ENCODE data around the gene MAN1C1. TPM values are rescaled to one million over a fixed set of nuclear protein-coding genes. Genes with fewer than 3 reads are reported as not detected.

Gene MAN1C1
- total RNA-seq, 1 donor from 2014 or later: 0.20 TPM

GRCh38 chr1:25724201-25724600, 107.6 kb downstream of the MAN1C1 start:
- H3K36me3 Mint-ChIP-seq (ENCODE audit: low read depth): no peaks in the 10 kb centered on the region
- CTCF ChIA-PET: no interaction called here
- POLR2A ChIA-PET: no interaction called here
- H3K27me3 Mint-ChIP-seq: peaks cover 31% of the 10 kb centered on the region
- DNase-seq: no peak
- no peak overlapping the region for H3K27ac Mint-ChIP-seq
- TF ChIP-seq, protein P1, sequence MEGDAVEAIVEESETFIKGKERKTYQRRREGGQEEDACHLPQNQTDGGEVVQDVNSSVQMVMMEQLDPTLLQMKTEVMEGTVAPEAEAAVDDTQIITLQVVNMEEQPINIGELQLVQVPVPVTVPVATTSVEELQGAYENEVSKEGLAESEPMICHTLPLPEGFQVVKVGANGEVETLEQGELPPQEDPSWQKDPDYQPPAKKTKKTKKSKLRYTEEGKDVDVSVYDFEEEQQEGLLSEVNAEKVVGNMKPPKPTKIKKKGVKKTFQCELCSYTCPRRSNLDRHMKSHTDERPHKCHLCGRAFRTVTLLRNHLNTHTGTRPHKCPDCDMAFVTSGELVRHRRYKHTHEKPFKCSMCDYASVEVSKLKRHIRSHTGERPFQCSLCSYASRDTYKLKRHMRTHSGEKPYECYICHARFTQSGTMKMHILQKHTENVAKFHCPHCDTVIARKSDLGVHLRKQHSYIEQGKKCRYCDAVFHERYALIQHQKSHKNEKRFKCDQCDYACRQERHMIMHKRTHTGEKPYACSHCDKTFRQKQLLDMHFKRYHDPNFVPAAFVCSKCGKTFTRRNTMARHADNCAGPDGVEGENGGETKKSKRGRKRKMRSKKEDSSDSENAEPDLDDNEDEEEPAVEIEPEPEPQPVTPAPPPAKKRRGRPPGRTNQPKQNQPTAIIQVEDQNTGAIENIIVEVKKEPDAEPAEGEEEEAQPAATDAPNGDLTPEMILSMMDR (IDR thresholded peaks at IDR 0.05): no peak
- intact Hi-C loops (cut with micrococcal nuclease): no loop called here
- H3K9me3 Mint-ChIP-seq: no peaks in the 10 kb centered on the region
- H3K4me3 Mint-ChIP-seq: no peak overlapping the region
- no peak for ATAC-seq (ENCODE audit: low read depth)
- H3K4me1 Mint-ChIP-seq: no peaks in the 10 kb centered on the region

GRCh38 chr1:25724966-25725365, 108.4 kb downstream of the MAN1C1 start:
- TF ChIP-seq, protein P1 (IDR thresholded peaks at IDR 0.05): no peak
- intact Hi-C loops (cut with micrococcal nuclease): no loop called here
- H3K4me3 Mint-ChIP-seq: no peak overlapping the region
- H3K27me3 Mint-ChIP-seq: peaks cover 33% of the 10 kb centered on the region
- no peaks in the 10 kb centered on the region for H3K9me3 Mint-ChIP-seq
- no peak overlapping the region for H3K27ac Mint-ChIP-seq
- CTCF ChIA-PET: no interaction called here
- no peaks in the 10 kb centered on the region for H3K36me3 Mint-ChIP-seq (ENCODE audit: low read depth)
- no peak for DNase-seq
- ATAC-seq (ENCODE audit: low read depth): no peak
- H3K4me1 Mint-ChIP-seq: no peaks in the 10 kb centered on the region
- POLR2A ChIA-PET: no interaction called here

DNA sequence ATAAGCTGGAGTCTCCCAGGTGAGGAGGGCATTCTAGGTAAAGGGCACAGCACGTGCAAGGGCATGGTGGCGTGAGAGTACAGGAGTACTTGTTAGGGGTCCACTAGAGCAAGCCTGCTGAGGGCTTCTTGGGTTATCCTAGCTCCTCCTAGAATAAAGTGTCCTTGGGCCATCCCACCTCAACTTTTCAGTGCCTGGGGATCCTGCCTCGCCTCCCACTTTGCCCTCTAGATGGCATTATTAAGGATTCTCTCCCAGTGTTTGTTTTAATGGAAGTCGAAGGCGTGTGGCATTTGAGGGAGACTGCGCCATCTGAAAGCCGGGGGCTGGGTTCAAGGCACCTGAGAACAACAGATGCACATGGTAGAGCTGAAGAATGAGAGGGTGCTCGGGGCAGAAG, 108.9 kb downstream of the MAN1C1 start:
- intact Hi-C loops (cut with micrococcal nuclease): no loop called here
- Mint-ChIP-seq H3K36me3 (ENCODE audit: low read depth) (no peaks in the 10 kb centered on the region), H3K9me3 (no peaks in the 10 kb centered on the region), H3K4me3 (no peak overlapping the region), H3K27ac (no peak overlapping the region), H3K27me3 (peaks cover 32% of the 10 kb centered on the region), H3K4me1 (peaks cover 1% of the 10 kb centered on the region)
- TF ChIP-seq, protein P1 (IDR thresholded peaks at IDR 0.05): no peak
- POLR2A ChIA-PET: interaction anchor here (0.6 kb wide), 1 partner anchor 1207 kb away, joined by 3 read pairs; no protein-coding TSS in a partner anchor
- ATAC-seq (ENCODE audit: low read depth) (no peak), DNase-seq (no peak)
- CTCF ChIA-PET: no interaction called here

DNA sequence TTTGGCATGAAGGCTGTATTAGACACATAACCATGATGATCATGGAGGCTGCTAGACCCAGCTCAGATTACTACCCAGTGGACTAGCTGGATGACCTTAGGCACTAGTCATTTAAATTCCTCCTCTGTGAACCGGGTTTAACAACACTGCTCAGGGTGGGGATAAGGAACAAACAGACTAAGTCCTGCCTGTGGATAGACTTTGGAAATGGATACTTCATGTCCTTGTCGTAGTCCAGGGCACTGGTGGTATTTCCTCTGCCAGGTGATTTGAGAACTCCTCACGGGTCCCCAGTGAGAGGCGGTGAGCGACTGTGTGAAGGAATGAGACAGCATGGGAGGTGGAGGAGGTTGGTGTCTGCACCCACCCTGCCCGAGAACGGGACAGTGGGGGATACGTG, 110.5 kb downstream of the MAN1C1 start:
- peaks cover 31% of the 10 kb centered on the region for H3K27me3 Mint-ChIP-seq
- DNase-seq: no peak
- no peaks in the 10 kb centered on the region for H3K9me3 Mint-ChIP-seq
- H3K27ac Mint-ChIP-seq: no peak overlapping the region
- POLR2A ChIA-PET: no interaction called here
- H3K4me3 Mint-ChIP-seq: no peak overlapping the region
- H3K4me1 Mint-ChIP-seq: peaks cover 6% of the 10 kb centered on the region
- ATAC-seq (ENCODE audit: low read depth): no peak
- CTCF ChIA-PET: no interaction called here
- TF ChIP-seq, protein P1 (IDR thresholded peaks at IDR 0.05): no peak
- H3K36me3 Mint-ChIP-seq (ENCODE audit: low read depth): no peaks in the 10 kb centered on the region
- intact Hi-C loops (cut with micrococcal nuclease): no loop called here

DNA sequence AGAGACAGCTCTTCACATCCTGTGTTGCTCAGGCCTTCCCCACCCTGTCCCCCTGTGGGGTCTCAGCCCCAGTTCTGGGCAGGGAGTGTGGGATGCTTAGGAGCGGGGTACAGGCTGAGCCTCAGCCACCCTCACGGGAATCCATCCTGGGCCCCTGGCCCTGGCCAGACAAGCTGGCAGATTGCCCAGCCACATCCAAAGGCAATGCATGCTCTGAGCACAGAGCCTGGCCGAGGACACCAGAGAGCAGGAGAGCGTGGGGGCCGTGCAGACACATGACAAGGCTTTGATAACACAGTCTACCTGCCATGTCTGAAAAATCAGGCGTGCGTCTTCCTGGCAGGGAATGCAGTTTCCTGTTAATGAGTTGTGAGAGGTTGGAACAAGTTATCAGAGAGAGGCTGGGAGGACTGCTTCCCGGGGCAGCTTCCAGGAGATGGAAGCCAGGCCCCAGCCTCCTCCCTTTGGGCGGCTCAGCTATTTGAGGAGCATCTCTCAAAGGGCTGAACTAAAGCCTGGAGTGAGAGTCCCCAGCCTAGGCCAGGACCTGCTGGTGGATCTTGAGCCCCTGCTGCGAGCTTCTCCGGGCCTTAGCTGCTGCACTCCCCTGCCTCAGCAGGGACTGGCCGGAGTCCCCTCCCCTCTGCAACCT, 111.2 kb downstream of the MAN1C1 start:
- POLR2A ChIA-PET: no interaction called here
- Mint-ChIP-seq H3K27me3 (peaks cover 33% of the 10 kb centered on the region), H3K36me3 (ENCODE audit: low read depth) (no peaks in the 10 kb centered on the region), H3K9me3 (no peaks in the 10 kb centered on the region), H3K27ac (no peak overlapping the region), H3K4me1 (peaks cover 6% of the 10 kb centered on the region), H3K4me3 (no peak overlapping the region)
- ATAC-seq (ENCODE audit: low read depth): no peak
- CTCF ChIA-PET: no interaction called here
- TF ChIP-seq, protein P1 (IDR thresholded peaks at IDR 0.05): no peak
- intact Hi-C loops (cut with micrococcal nuclease): no loop called here
- no peak for DNase-seq
